NCI-H2196 treated with DMSO at 0.1 percent for 48 hours (cell line): ENCODE data around the gene TTI1.
"Not testable (repeated sequence)": the region's sequence is repeated elsewhere in the genome, so short reads cannot be mapped to it uniquely, and the experiment has no call there.

Experiments used
- DNase-seq: peaks from one replicate; lab custom pipeline; 2025; ENCODE audit not compliant: unreplicated experiment; lab: John Stamatoyannopoulos, UW

The TTI1 gene

GRCh38 chr20:37969949-37970855, 63.1 kb downstream of the TTI1 start:
- DNase-seq: no peak

- DNase-seq: no peak
Observed at GRCh38 chr20:37968841-37969401, 64.3 kb downstream of the TTI1 start.

DNA sequence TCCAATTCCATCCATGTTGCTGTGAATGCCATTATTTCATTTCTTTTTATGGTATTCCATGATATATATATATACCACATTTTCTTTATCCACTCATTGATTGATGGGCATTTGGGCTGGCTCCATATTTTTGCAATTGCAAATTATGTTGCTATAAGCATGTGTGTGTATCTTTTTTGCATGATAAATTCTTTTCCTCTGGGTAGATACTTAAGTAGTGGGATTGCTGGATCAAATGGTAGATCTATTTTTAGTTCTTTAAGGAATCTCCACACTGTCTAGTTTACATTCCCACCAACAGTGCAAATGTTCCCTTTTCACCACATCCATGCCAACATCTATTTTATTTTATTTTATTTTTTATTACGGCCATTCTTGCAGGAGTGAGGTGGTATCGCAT, 69.8 kb downstream of the TTI1 start:
- DNase-seq: not testable (repeated sequence)

- DNase-seq: no peak
Observed at GRCh38 chr20:37961066-37961465, 72.2 kb downstream of the TTI1 start.

GRCh38 chr20:37958856-37959520, 74.3 kb downstream of the TTI1 start:
- DNase-seq: no peak

DNA sequence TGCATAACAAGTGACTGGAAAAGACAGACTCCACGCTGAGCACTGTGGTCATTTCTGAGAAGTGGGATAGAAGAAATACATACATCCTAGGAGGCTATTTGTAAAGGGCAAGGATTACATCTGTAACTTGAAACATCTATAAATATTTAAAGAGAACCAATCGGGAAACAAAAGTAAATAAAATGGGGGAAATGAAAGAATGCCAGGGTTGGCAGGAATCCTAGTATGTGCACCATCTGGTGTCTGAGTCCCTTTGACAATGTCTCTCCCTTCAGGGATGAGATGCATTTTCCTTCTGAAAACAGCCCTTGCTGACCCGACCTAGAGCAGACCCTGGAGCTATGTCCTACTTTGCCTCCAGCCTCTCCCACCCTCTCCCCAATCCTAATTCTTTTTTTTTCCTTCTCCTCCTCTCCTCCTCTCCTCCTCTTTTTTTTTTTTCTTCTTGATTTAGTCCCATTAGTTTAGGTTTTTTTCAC, 77.1 kb downstream of the TTI1 start:
- peak; percentile 52 for DNase-seq

DNA sequence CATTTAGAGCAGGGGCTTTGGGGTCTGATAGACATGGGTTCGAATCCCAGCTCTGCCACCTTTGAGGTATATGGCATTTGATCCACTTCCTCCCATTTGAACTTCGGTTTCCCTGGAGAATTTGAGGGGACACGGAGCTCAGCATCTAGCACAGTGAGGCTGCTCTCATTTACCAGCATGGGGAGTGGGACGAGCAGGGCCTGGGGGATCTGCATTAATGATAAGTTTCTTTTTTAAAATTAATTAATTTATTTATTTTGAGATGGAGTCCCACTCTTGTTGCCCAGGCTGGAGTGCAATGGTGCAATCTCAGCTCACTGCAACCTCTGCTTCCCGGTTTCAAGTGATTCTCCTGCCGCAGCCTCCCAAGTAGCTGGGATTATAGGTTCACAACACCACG, 77.7 kb downstream of the TTI1 start:
- no peak for DNase-seq

- no peak for DNase-seq
Observed at GRCh38 chr20:37954626-37955025, 78.6 kb downstream of the TTI1 start.

GRCh38 chr20:37954190-37954589, 79.1 kb downstream of the TTI1 start:
- DNase-seq: no peak

DNA sequence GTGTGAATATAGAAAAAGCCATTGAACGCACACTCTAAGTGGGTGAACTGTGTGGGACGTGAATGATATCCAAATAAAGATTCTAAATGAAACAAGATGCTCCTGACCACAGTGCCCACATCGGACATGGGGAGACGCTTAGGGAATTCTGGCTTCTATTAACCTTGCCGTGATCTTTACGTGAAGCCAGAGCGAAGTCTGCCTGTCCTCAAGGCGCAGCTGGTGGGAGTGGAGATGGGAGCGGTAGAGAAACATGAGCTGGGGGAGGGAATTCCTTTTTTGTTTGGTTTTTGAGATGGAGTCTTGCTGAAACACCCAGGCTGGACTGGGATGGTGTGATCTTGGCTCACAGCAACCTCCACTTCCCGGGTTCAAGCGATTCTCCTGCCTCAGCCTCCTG, 84.3 kb downstream of the TTI1 start:
- DNase-seq: no peak

DNA sequence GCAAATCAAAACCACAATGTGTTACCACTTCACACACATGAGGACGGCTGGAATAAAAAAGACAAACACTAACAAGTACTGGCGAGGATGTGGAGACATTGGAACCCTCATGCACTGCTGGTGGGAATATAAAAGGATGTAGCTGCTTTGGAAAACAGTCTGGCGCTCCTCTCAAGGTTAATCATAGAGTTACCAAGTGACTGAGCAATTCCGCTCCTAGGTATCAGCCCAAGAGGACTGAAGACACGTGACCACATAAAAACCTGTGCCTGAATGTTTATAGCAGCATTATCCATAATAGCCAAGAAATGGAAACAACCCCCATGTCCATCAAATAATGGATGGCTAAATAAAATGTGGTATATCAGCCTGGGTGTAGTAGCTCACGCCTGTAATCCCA, 85.3 kb downstream of the TTI1 start:
- no peak for DNase-seq

GRCh38 chr20:37946946-37947345, 86.3 kb downstream of the TTI1 start:
- no peak for DNase-seq

DNA sequence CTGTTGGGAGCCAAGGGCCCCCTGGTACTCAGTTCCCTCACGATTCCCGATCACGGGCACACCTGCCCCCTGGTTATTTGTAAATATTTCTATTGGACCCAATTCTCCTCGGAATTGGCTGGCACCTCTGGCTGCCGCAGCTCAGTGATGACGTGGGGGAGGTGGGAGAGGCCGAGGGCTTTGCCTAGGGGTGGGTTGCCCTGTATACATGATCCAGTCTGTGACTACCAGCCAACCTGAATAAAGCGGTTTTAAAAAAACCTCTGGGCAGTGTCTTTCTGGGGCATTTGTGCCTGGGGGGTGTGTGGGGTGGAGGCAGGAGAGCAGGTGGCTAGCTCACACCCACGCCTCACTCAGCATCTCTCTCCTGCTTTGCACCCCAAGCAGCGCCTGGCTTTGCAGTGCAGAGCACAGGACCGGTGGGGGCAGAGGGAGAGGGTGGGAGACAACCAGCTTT, 88.1 kb downstream of the TTI1 start:
- DNase-seq: no peak

- DNase-seq: no peak
Observed at GRCh38 chr20:37944456-37944981, 88.7 kb downstream of the TTI1 start.

DNA sequence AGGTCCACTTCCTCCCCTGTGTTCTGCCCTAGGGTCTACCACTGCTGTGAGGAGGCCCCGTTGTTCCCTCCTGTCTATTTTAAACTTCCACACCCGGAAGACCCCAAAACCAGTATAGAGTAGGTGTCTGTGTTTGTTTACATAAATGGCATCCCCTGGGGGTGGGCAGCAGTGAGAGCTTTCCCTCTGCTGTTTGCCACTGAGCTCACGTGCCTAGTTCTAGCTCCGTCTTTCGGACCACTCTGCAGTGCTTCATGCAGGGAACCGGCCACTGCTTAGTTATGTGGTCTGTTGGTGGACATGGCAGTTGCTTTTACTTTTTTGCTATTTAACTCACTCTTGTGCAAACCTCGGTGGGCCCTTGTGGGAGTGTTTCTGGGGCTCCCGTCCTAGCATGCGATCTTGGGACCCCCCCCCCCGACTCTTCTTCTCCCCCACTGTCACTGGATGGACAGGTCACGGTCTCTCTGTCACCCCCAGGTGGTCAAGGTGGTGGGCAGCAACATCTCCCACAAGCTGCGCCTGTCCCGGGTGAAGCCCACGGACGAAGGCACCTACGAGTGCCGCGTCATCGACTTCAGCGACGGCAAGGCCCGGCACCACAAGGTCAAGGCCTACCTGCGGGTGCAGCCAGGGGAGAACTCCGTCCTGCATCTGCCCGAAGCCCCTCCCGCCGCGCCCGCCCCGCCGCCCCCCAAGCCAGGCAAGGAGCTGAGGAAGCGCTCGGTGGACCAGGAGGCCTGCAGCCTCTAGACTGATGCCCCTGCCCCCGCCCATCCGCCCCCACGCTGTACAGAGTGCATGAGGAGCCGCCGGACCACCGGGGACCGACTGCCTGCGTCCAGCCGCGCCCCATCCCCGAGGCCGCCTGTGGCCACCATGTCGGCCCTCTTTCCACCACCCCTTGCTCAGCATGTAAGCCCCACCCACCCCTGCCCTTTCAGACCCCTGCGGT, 89.5 kb downstream of the TTI1 start:
- no peak for DNase-seq

- no peak for DNase-seq
Observed at GRCh38 chr20:37943033-37943432, 90.2 kb downstream of the TTI1 start.

GRCh38 chr20:37941992-37942391, 91.3 kb downstream of the TTI1 start:
- DNase-seq: no peak

DNA sequence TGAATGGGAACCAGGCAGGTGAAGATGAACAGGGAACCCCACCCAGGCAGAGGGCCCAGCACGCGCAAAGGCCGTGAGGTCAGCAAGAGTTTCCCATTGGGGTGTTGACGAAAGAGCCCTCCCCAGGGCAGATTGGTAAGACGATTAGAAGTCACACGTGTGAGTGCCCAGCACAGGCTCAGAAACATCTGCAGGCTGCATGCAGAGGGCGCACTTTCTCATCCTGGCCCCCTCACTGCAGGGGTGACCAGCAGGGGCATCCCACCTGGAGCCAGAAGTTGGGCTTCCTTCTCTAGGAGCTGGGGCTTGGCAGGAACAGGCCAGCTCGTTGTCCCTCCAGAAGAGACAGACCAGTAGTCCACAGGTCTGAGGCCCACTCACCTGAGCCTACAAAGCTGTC, 91.9 kb downstream of the TTI1 start:
- DNase-seq: no peak

DNA sequence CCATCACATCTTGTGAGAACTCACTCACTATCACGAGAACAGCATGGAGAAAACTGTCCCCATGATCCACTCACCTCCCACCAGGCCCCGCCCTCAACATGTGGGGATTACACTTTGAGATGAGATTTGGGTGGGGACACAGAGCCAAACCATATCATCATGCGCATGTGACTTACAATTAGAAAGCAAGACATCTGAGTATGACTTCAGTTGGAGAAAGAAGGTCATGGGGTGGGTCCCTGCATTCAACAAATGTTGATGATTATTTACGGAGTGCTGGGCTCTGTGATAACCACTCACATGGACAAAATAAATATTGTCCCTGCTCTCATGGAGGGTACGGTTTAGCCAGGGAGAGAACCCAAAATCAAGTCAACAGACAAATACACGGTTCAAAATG, 92.4 kb downstream of the TTI1 start:
- DNase-seq: no peak
